CD4-positive, alpha-beta T cell treated with Interleukin-4 for 1 hour (primary cell): ENCODE results near the gene MRGPRF.

Experiments used
- DNase-seq, 2 donors: peaks; one replicate each; pipeline ENCODE4 v3.0.0-alpha.2; 2020 to 2022

The MRGPRF gene, protein sequence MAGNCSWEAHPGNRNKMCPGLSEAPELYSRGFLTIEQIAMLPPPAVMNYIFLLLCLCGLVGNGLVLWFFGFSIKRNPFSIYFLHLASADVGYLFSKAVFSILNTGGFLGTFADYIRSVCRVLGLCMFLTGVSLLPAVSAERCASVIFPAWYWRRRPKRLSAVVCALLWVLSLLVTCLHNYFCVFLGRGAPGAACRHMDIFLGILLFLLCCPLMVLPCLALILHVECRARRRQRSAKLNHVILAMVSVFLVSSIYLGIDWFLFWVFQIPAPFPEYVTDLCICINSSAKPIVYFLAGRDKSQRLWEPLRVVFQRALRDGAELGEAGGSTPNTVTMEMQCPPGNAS

GRCh38 chr11:69013009-69013951 is at the start of gene MRGPRF:
Gene MRGPRF (minus strand): TSS chr11:69013246. CDS start chr11:69009901, 3,345 bp downstream.
- peak in 1 of 2 donors; percentile 1 for DNase-seq

DNA sequence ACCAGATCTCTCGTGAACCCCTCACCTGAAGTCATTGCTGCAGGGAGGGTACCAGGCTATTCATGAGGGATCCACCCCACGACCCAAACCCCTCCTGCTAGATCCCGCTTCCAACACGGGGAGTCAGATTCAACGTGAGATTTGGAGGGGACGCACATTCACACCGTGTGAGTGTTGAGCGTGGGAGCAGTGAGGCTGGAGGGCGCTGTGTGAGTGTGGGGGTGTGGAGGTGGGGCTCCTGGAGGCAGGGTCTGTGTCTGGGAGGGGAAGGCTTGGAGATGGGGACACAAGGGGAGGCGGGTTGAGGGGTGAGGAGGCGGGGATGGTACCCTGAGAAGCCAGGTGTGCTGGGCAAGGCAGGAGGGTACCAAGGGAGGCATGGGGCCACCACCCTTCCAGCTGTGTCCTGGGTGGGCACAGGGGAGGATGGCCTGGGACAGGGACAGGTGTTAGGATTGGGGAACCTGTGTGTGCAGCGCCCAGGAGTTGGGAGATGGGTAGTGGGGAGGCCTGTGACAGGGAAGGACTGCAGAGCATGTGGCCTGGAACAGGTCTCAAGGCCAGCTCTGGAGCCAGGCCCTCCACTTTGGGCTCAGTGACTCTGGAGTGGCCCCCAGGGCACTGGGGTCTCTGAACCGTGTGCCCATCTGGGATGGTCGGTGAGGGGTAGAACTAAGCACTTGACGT is 49.3 kb upstream of the MRGPRF start:
- no peak for DNase-seq

- DNase-seq = no peak
Measured at GRCh38 chr11:69061713-69062053, 48.6 kb upstream of the MRGPRF start.

DNA sequence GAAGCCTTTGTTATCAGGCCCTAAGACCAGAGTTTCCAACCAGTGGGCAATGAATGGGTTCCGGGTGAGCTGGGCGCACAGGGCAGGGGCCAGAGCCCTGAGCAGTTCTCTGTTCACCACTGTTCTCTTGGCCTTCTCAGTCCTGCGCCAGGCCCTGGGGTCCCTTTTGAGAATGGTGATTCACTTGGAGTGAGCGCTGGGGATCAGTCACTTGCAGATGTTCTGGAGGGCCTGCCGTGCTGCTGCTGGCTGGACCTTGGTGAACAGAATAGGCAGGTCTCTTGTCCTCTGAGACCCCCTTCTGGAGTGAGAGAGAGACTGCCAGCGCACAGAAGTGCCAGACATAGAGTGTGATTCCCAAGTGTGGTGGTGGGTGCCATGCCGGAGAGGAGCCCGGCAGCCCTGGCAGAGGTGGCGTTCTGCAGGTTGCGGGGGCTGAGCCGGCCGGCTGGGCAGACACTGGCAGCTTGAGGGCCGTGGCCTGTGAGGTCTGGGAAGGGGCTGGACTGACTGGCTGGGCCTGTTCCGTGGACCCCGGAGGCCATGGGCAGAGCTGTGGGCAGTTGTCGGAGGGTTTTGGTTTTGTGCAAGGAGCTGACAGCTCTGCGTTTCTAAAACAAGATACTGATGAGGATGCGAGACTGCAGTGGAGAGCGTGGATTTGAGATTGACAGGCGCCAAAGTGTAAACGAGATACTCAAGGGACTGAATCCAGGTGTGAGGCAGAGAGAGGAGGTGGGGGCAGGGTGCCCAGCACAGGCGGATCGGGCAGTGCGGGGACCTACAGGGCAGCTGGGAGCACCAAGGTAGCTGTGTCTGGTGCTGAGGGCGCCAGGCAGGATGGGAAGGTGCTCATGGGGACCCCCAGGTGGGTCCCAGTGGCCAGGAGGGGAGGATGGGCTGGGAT is 48.0 kb upstream of the MRGPRF start:
- no peak for DNase-seq

GRCh38 chr11:69059985-69060384 is 46.9 kb upstream of the MRGPRF start:
- no peak for DNase-seq

DNA sequence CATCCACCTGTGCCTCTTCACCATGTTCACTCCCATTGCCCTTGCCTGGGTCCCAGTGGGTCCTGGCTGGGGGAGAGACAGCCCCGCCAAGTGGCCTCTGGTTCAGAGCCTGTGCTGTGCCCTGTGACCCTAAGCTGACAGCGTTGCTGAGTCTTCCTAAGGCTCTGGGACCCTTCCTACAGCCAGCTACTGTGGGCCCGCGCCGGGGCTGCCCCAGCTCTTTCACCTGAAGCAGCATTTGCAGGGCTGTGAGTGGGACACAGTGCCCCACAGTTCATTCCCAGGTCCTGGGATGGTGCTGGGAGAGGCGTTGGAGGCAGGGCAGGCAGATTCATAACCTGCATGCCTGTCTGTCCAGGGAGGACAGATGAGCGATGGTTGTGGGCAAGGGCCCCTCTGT is 46.4 kb upstream of the MRGPRF start:
- no peak for DNase-seq

DNA sequence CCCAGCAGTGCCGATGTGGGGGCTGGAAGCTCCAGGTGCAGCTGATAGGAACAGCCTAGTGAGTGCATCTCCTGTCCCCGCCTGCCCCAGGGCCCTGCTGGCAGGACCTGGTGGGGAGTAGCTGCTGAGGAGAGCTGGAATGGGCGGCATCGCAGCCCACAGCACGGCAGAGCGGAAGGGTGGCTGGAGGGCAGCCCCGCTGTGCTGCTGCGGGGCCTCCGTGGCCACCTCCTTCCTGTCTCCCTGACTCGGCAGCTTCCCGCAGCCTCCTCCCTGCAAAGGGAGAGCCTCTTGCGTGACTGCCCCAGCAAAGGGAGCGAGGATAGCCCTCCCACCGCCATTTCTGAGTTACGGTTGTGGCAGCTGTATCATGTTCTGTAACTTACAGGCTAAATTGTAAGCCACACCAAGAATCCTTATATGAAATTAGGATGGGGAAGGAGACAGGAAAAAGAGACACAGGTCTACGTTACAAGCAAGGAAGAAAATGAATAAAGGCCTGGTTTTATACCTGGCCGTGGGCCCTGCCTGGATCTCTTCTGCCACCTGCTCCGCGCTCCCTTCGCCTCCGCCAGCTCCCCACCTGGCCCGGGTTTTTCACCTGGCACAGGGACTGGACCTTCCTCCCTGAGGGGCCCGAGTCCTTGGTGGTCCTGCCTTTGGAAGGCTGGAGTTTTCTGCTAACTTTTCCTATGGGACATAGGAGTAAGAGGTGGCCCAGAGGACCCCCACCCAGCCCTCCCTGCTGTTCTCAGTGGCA is 45.6 kb upstream of the MRGPRF start:
- no peak for DNase-seq

GRCh38 chr11:69057801-69058200 is 44.8 kb upstream of the MRGPRF start:
- no peak for DNase-seq

- no peak for DNase-seq
Measured at GRCh38 chr11:69057236-69057635, 44.2 kb upstream of the MRGPRF start.

GRCh38 chr11:69055598-69056516 is 42.8 kb upstream of the MRGPRF start:
- peak; percentile 36 to 72 for DNase-seq

DNA sequence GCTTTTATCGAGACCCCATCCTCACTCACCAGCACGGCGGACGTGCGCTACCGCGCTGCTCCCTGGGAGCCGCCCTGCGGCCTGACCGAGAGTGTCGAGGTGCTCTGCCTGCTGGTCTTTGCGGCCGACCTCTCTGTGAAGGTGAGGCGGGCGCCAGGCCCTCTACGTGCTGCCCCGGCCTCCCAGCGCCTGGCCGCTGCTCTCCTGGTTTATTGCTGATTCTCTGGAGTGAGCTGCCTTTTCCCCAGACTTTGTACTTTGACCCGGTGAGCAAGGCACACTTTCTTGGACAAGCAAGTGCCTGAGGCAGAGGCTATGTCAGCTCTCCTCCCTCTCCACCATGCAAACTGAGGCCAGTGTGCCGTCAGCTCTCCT is 42.2 kb upstream of the MRGPRF start:
- no peak for DNase-seq

GRCh38 chr11:69054397-69055211 is 41.6 kb upstream of the MRGPRF start:
- DNase-seq = no peak

DNA sequence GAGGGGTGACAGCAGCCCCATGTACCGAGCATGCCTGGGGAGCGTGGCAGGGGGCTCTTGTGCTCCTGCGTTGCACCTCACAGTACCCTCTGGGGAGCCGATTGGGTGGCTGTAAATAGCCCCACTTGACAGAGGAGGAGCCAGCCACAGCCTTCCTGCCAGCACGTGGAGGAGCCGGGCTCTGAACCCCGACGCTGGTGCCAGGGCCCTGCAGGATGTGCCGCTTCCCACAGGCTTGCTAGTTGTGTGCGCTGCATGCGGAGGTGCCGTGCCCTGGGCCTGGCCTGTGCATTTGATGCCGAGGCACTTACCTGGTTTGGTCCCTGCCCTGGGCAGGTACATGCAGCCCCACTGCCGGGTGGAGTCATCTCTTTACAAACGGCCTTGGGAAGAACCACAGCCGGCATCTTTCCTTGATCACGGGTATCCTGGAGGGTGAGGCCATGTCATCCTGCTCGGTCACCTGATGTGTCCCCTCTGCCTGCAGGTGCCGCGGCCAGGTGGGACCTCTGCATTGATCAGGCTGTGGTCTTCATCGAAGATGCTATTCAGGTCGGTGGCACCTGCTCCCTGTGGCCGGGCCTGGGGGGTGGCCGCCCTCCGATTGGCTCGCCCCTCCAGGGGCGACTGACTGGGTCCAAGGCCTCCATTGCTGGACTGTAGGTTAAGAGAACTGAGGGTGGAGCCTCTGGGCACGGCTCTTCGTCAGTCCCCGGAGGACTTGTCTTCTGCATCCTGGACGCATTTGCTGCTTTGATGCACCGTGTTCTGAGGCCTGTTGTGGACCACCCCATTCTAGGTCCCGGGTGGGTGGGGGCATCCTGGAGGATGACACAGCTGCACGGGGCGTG is 40.7 kb upstream of the MRGPRF start:
- no peak for DNase-seq

DNA sequence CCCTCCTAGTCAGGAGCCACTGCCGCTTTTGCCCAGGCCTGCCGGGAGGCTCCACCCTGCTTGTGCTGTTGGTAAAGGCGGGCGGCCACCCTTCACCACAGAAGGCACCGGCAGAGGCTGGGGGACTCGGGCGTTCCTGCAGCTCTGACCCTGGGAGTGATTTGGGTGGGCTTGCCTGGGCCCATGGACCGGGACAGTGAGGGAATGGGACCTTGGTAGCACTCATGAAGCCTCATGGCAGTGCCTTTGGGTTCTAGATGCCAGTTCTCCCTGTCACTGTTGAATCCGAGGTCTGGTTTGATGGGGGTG is 40.1 kb upstream of the MRGPRF start:
- DNase-seq = no peak

- DNase-seq = no peak
Measured at GRCh38 chr11:69052343-69053168, 39.5 kb upstream of the MRGPRF start.

- DNase-seq = no peak
Measured at GRCh38 chr11:69051381-69052342, 38.6 kb upstream of the MRGPRF start.
